ENCODE measurements around the gene GPR18. TPM values are rescaled to one million over a fixed set of nuclear protein-coding genes. Genes with fewer than 3 reads are reported as not detected.

GPR18 gene
- total and polyA plus RNA-seq, 4 donors = 0.21 to 1.3 (median 0.42) TPM

DNA sequence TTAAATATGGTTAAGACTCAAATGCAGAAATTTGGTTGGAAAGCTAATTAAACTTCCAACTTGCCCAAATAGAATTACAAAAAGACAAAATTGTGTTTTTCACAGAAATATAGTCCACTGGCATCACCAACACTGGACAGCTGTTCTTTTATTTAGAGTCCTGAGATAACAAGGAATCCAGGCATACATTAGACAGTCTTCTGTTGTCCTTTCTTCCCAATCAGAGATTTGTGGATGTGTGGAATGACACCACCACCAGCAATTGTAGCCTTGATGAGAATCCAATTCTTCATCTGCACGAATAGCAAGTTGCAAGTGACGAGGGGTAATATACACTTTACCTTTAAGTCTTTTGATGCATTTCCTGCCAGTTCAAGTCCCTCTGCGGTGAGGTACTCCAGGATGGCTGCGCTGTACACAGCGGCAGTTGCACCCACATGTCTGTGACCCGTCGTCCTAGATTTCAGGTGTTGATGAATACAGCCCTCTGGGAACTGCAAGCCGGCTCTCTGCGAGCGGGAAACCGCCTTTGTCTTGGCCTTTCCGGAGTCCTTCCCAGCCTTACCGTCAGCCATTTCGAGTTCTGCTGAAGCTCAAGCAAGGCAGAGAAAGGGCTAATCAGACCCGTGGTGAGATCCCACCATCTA is 42.9 kb downstream of the GPR18 start:
- peaks cover 0 to 30% (median 5%) of the 10 kb centered on the region in 5 donors for H3K4me1 ChIP-seq (ENCODE audit: control insufficient read depth in 5 of 5, insufficient read depth in 5 of 5, low read length in 5 of 5)
- no peak for ATAC-seq (ENCODE audit: insufficient read depth, low FRiP score)
- no peak for DNase-seq
- no peak overlapping the region for H3K27ac ChIP-seq (ENCODE audit: low read depth in 1 of 2, low read length in 1 of 2)
- WGBS, 2 donors = 71 to 80% methylated on average over 15 of the region's 15 CpGs
- no peak overlapping the region for H3K4me3 ChIP-seq
- TF ChIP-seq, protein P1, sequence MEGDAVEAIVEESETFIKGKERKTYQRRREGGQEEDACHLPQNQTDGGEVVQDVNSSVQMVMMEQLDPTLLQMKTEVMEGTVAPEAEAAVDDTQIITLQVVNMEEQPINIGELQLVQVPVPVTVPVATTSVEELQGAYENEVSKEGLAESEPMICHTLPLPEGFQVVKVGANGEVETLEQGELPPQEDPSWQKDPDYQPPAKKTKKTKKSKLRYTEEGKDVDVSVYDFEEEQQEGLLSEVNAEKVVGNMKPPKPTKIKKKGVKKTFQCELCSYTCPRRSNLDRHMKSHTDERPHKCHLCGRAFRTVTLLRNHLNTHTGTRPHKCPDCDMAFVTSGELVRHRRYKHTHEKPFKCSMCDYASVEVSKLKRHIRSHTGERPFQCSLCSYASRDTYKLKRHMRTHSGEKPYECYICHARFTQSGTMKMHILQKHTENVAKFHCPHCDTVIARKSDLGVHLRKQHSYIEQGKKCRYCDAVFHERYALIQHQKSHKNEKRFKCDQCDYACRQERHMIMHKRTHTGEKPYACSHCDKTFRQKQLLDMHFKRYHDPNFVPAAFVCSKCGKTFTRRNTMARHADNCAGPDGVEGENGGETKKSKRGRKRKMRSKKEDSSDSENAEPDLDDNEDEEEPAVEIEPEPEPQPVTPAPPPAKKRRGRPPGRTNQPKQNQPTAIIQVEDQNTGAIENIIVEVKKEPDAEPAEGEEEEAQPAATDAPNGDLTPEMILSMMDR (IDR thresholded peaks at IDR 0.05; ENCODE audit: control extremely low read depth, extremely low read depth) = no peak
- peaks cover 0 to 3% (median 0%) of the 10 kb centered on the region in 4 donors for H3K36me3 ChIP-seq (ENCODE audit: control insufficient read depth in 4 of 4, insufficient read depth in 4 of 4, low read length in 4 of 4)
- H3K9me3 ChIP-seq (ENCODE audit: control insufficient read depth in 4 of 4, insufficient read depth in 3 of 4, low read length in 3 of 4) = no peaks in the 10 kb centered on the region
- H3K9ac ChIP-seq (ENCODE audit: insufficient read depth in 1 of 2, low read length in 2 of 2) = no peak overlapping the region
- no peaks in the 10 kb centered on the region for H3K27me3 ChIP-seq (ENCODE audit: control insufficient read depth in 3 of 3, insufficient read depth in 3 of 3, low read length in 2 of 3)

- TF ChIP-seq, protein P1 (IDR thresholded peaks at IDR 0.05; ENCODE audit: control extremely low read depth, extremely low read depth) = no peak
- ATAC-seq (ENCODE audit: insufficient read depth, low FRiP score) = no peak
- Histone ChIP-seq H3K4me1 (ENCODE audit: control insufficient read depth in 5 of 5, insufficient read depth in 5 of 5, low read length in 5 of 5) (peaks cover 0 to 30% (median 5%) of the 10 kb centered on the region in 5 donors), H3K4me3 (no peak overlapping the region), H3K9me3 (ENCODE audit: control insufficient read depth in 4 of 4, insufficient read depth in 3 of 4, low read length in 3 of 4) (no peaks in the 10 kb centered on the region), H3K27me3 (ENCODE audit: control insufficient read depth in 3 of 3, insufficient read depth in 3 of 3, low read length in 2 of 3) (no peaks in the 10 kb centered on the region), H3K36me3 (ENCODE audit: control insufficient read depth in 4 of 4, insufficient read depth in 4 of 4, low read length in 4 of 4) (peaks cover 0 to 3% (median 0%) of the 10 kb centered on the region in 4 donors), H3K27ac (ENCODE audit: low read depth in 1 of 2, low read length in 1 of 2) (no peak overlapping the region), H3K9ac (ENCODE audit: insufficient read depth in 1 of 2, low read length in 2 of 2) (no peak overlapping the region)
- no peak for DNase-seq
- WGBS, 2 donors = 53 to 73% methylated on average over 1 of the region's 1 CpG
Observed at GRCh38 chr13:99214731-99215130, 43.4 kb downstream of the GPR18 start.

DNA sequence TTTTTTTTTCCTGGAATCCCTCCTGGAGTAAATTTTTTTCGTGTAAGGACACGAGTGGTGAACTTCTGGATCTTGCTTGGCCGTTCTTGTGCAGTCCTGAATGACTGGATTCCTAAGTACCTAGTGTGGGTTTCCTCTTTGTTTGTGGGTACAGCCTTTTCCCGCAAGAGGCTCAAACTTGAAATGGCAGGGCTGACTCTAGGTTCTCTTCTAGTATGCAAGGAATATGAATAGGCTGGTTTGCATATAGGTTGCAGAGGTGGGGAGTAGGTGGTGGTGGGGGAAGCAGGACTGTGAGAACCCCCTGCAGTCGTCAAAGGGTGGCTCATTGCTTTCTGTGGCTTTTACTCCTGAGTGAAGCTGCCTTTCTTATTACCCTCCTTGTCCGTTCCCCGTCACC is 43.9 kb downstream of the GPR18 start:
- 59 to 61% methylated on average over 7 of the region's 7 CpGs for WGBS, 2 donors
- TF ChIP-seq, protein P1 (IDR thresholded peaks at IDR 0.05; ENCODE audit: control extremely low read depth, extremely low read depth) = no peak

More for the DNA sequence above, 43.9 kb downstream of the GPR18 start:
- Histone ChIP-seq H3K4me1 (ENCODE audit: control insufficient read depth in 5 of 5, insufficient read depth in 5 of 5, low read length in 5 of 5) (peaks cover 0 to 27% (median 5%) of the 10 kb centered on the region in 5 donors), H3K27ac (ENCODE audit: low read depth in 1 of 2, low read length in 1 of 2) (no peak overlapping the region), H3K4me3 (no peak overlapping the region), H3K9me3 (ENCODE audit: control insufficient read depth in 4 of 4, insufficient read depth in 3 of 4, low read length in 3 of 4) (no peaks in the 10 kb centered on the region), H3K9ac (ENCODE audit: insufficient read depth in 1 of 2, low read length in 2 of 2) (no peak overlapping the region), H3K27me3 (ENCODE audit: control insufficient read depth in 3 of 3, insufficient read depth in 3 of 3, low read length in 2 of 3) (no peaks in the 10 kb centered on the region), H3K36me3 (ENCODE audit: control insufficient read depth in 4 of 4, insufficient read depth in 4 of 4, low read length in 4 of 4) (peaks cover 0 to 3% (median 0%) of the 10 kb centered on the region in 4 donors)
- ATAC-seq (ENCODE audit: insufficient read depth, low FRiP score) (no peak), DNase-seq (no peak)
